K562 (cell line): Measurements from ENCODE around the gene URI1. TPM values are rescaled to one million over a fixed set of nuclear protein-coding genes. Genes with fewer than 3 reads are reported as not detected.
A peak's percentile ranks its signal among the peaks of the same experiment; 100 is the strongest.

Experiments
- ATAC-seq: fragments of 200-7000 bp; cut with Tn5 transposase; 3 replicates; pipeline ENCODE4 v1.9.1; 2020; ENCODE audit warnings: moderate library complexity
- BruUV-seq: library from RNA; stranded (reverse); fragments of 400-500 nt; replicated peaks from 2 replicates; lab custom pipeline; 2021; lab: Mats Ljungman, UMichigan
- CTCF ChIA-PET: fragments of 300-600 bp; formaldehyde crosslinking; extraction: SDS; loops from one replicate; lab custom pipeline; 2021; ENCODE audit warnings: low intra/inter-chr PET ratio; lab: Yijun Ruan, JAX
- POLR2A ChIA-PET: fragments of 300-600, 350-650 bp; sonication (Branson Sonifier 250); formaldehyde crosslinking; extraction: SDS; loops from one replicate; lab custom pipeline; 2021; ENCODE audit warnings: antibody characterized with exemption, inconsistent platforms; lab: Yijun Ruan, JAX
- DNase-seq, 4 experiments: peaks; one replicate each; pipeline versions ENCODE4 v3.0.0 to v3.0.0-alpha.2; 2011 to 2018; ENCODE audit warnings: low spot score in 3 of 4, mixed read lengths in 3 of 4; ENCODE audit errors: extremely low read depth in 1 of 4
- FAIRE-seq: peaks from 2 replicates; lab custom pipeline; 2011; peaks lifted over from hg19 to GRCh38; lab: Jason Lieb, UNC
- H2AFZ ChIP-seq: 2 replicates; pipeline ENCODE4 v1.6.0; 2011; ENCODE audit warnings: low read depth, low read length, control low read depth, inconsistent platforms
- H3K27ac ChIP-seq: fragments of 200-600 bp; 3 replicates; pipeline ENCODE4 v1.8.0; 2011; ENCODE audit warnings: low read depth, mild to moderate bottlenecking, control low read depth, inconsistent platforms, low read length, moderate library complexity, mixed read lengths; ENCODE audit errors: extremely low read depth
- H3K27me3 ChIP-seq, 2 experiments: fragments of 300-600 bp in 1 of 2; 2 replicates in 1 of 2; 3 replicates in 1 of 2; pipeline versions ENCODE4 v1.6.0 to v1.8.0; 2011; ENCODE audit warnings: inconsistent platforms in 2 of 2, low read length in 2 of 2, mild to moderate bottlenecking in 1 of 2, mixed read lengths in 1 of 2, moderate library complexity in 1 of 2; ENCODE audit not compliant: control insufficient read depth in 2 of 2, insufficient read depth in 2 of 2
- H3K36me3 ChIP-seq: fragments of 300-600 bp; 3 replicates; pipeline ENCODE4 v1.8.0; 2011; ENCODE audit warnings: mild to moderate bottlenecking, low read length, inconsistent platforms; ENCODE audit not compliant: control insufficient read depth, insufficient read depth
- H3K4me1 ChIP-seq, 2 experiments: fragments of 200-600 bp in 1 of 2; replicated peaks in 1 of 2; 2 replicates in 1 of 2; 3 replicates in 1 of 2; pipeline versions ENCODE4 v1.5.1 to v1.8.0; 2011; ENCODE audit warnings: inconsistent platforms in 2 of 2, low read length in 2 of 2, mild to moderate bottlenecking in 1 of 2, mixed read lengths in 1 of 2, moderate library complexity in 1 of 2; ENCODE audit not compliant: control insufficient read depth in 2 of 2, insufficient read depth in 2 of 2
- H3K4me2 ChIP-seq: 2 replicates; pipeline ENCODE4 v1.6.1; 2011; ENCODE audit warnings: low read length, control low read depth, inconsistent platforms, mixed read lengths; ENCODE audit not compliant: insufficient read depth
- H3K4me3 ChIP-seq: fragments of 200-600 bp; sonication (generic), shearing (Covaris generic); 2 replicates; pipeline ENCODE4 v1.5.1; 2016; ENCODE audit warnings: control low read depth, inconsistent platforms
- H3K79me2 ChIP-seq: fragments of 200-600 bp; 3 replicates; pipeline ENCODE4 v1.8.0; 2011; ENCODE audit warnings: low read length, inconsistent platforms; ENCODE audit not compliant: control insufficient read depth, insufficient read depth
- H3K9ac ChIP-seq, 2 experiments: 2 replicates each; pipeline versions ENCODE4 v1.6.0 to v1.6.1; 2011; ENCODE audit warnings: low read depth in 2 of 2, low read length in 2 of 2, control low read depth in 1 of 2, inconsistent platforms in 1 of 2, mild to moderate bottlenecking in 1 of 2, mixed read lengths in 1 of 2; ENCODE audit not compliant: insufficient read depth in 1 of 2
- H3K9me1 ChIP-seq: one replicate; pipeline ENCODE4 v1.6.0; 2011; ENCODE audit warnings: inconsistent platforms, mild to moderate bottlenecking, low read length, moderate library complexity; ENCODE audit not compliant: control insufficient read depth, insufficient read depth
- H3K9me3 ChIP-seq: replicated peaks from 2 replicates; pipeline ENCODE4 v1.5.1; 2011; ENCODE audit warnings: low read depth, low read length, inconsistent platforms; ENCODE audit not compliant: control insufficient read depth, insufficient read depth
- H4K20me1 ChIP-seq: replicated peaks from 2 replicates; pipeline ENCODE4 v1.6.1; 2011; ENCODE audit warnings: low read length, inconsistent platforms, mixed read lengths; ENCODE audit not compliant: control insufficient read depth, insufficient read depth
- WGBS: fragments of 100-300 bp; shearing (Covaris generic); methylation state at CpG from one replicate; pipeline ENCODE4 v1.1.6; 2016; ENCODE audit warnings: low coverage, mixed read lengths; ENCODE audit not compliant: insufficient coverage; ENCODE audit errors: missing lambda C conversion rate; 5-methylcytosine and 5-hydroxymethylcytosine counted together
- in situ Hi-C: fragments of 300-500 bp; cut with MboI; formaldehyde crosslinking; loops from 4 replicates; pipeline ENCODE4 v1.15.0; 2018; ENCODE audit warnings: inconsistent platforms, mixed read lengths
- intact Hi-C: fragments of 100-400 bp; cut with micrococcal nuclease; formaldehyde crosslinking; loops from 2 replicates; pipeline ENCODE4 v1.14.2; 2022
- polyA plus RNA-seq, 8 experiments: library from polyadenylated mRNA; depleted of rRNA in 4 of 8; stranded (reverse) in 5 of 8; unstranded in 3 of 8; fragments of >200 nt; fragmentation: Nextera tagmentation in 2 of 8; fragmentation: Illumina TruSeq in 1 of 8; extraction: Ambion mirVana in 2 of 8; extraction: Trizol in 1 of 8; gene quantifications; 2 replicates each; pipeline versions ENCODE4 v1.2.1 to v1.2.3, GENCODE V29; 2011 to 2014; ENCODE audit warnings: inconsistent platforms in 1 of 8, missing spikeins in 1 of 8
- total RNA-seq, 7 experiments: library from RNA; depleted of rRNA in 6 of 7; stranded (reverse); fragments of >200 nt in 6 of 7; fragmentation: Illumina TruSeq in 2 of 7; extraction: Trizol in 2 of 7; gene quantifications; 2 replicates each; pipeline versions ENCODE4 v1.2.1 to v1.2.3, GENCODE V29; 2011 to 2021; ENCODE audit warnings: low replicate concordance in 1 of 7
- TF ChIP-seq, protein P1 (sequence below): fragments of 250-450 bp; sonication (Bioruptor Pico); IDR thresholded peaks from 2 replicates; pipeline ENCODE4 v1.8.0; 2022; ENCODE audit warnings: inconsistent platforms, mild to moderate bottlenecking, moderate library complexity, borderline replicate concordance
- TF ChIP-seq, protein P2 (sequence below), 2 experiments: fragments of 450-650 bp; IDR thresholded peaks; 2 replicates each; pipeline ENCODE4 v1.6.1; 2016; ENCODE audit warnings: mild to moderate bottlenecking in 2 of 2, borderline replicate concordance in 1 of 2, low read depth in 1 of 2, moderate library complexity in 1 of 2

URI1 gene
- total and polyA plus RNA-seq, 9 of the 15 experiments (the other 6 are each of a cell fraction or from before 2014, with no cell fraction given): 16.9 to 87.4 (median 63.9) TPM

DNA sequence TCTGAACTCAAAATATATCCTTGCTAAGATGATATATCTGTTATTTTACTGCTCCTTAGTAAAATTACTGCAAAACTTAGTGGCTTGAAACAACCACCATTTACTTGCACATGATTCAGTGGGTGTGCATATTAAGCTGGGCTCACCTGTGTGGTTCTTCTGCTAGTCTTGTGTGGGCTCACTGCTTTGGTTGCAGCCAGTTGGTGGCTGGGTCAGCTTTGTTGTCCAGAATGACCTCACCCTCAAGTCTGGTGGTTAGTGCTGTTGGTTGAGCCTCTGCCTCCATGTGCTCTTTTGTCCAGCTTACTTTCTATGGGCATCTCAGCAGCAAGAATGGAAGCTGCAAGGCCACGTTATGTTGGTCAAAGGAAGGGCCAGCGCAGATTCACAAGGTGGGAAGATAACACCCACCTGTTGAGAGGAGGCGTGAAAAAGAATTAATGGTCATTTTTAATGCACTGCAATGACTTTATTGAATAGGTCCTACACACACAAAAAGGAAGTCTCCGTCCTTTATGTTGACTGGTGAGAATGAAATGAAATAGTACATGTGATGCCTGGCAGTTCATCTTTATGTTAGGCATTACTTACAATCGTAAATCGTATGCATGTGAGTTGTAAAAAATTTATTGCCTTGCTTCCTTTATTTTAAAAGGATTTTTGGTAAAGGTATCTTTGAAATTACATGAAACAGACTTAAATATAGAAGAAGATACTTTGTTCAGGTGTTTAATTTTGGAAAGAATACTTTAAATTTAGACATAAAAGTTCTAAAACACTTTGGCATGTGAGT is 34.3 kb downstream of the URI1 start:
- no TSS peak for BruUV-seq
- H3K4me3 ChIP-seq: no peak overlapping the region
- no peak overlapping the region for H3K27ac ChIP-seq
- ATAC-seq (peak; percentile 45), FAIRE-seq (no peak), DNase-seq (no peak)
- in situ Hi-C loops: no loop called here
- H3K79me2 ChIP-seq: peaks cover 97% of the 10 kb centered on the region
- H3K4me1 ChIP-seq: no peaks in the 10 kb centered on the region; a peak in 1 of 5 replicates
- 86% methylated on average over 6 of the region's 6 CpGs for WGBS
- H4K20me1 ChIP-seq: peaks cover 7% of the 10 kb centered on the region; the same call in 1 of the 2 replicates
- H3K4me2 ChIP-seq: no peak overlapping the region
- no peak overlapping the region for H3K9ac ChIP-seq
- H3K27me3 ChIP-seq: no peaks in the 10 kb centered on the region
- H3K36me3 ChIP-seq: no peaks in the 10 kb centered on the region
- ChIA-PET POLR2A (interaction anchor here (0.6 to 4.2 kb wide), 4 partner anchors 9 to 80 kb away, joined by 3 to 16 read pairs (median 6); no protein-coding TSS in a partner anchor), CTCF (no interaction called here)
- intact Hi-C loops: no loop called here
- no peak overlapping the region for H2AFZ ChIP-seq
- TF ChIP-seq, protein P1, sequence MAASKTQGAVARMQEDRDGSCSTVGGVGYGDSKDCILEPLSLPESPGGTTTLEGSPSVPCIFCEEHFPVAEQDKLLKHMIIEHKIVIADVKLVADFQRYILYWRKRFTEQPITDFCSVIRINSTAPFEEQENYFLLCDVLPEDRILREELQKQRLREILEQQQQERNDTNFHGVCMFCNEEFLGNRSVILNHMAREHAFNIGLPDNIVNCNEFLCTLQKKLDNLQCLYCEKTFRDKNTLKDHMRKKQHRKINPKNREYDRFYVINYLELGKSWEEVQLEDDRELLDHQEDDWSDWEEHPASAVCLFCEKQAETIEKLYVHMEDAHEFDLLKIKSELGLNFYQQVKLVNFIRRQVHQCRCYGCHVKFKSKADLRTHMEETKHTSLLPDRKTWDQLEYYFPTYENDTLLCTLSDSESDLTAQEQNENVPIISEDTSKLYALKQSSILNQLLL (CRISPR knock-in tag): 0 out of 2 replicates have a peak, but pooled peaks have one; percentile 61
- TF ChIP-seq, protein P2, sequence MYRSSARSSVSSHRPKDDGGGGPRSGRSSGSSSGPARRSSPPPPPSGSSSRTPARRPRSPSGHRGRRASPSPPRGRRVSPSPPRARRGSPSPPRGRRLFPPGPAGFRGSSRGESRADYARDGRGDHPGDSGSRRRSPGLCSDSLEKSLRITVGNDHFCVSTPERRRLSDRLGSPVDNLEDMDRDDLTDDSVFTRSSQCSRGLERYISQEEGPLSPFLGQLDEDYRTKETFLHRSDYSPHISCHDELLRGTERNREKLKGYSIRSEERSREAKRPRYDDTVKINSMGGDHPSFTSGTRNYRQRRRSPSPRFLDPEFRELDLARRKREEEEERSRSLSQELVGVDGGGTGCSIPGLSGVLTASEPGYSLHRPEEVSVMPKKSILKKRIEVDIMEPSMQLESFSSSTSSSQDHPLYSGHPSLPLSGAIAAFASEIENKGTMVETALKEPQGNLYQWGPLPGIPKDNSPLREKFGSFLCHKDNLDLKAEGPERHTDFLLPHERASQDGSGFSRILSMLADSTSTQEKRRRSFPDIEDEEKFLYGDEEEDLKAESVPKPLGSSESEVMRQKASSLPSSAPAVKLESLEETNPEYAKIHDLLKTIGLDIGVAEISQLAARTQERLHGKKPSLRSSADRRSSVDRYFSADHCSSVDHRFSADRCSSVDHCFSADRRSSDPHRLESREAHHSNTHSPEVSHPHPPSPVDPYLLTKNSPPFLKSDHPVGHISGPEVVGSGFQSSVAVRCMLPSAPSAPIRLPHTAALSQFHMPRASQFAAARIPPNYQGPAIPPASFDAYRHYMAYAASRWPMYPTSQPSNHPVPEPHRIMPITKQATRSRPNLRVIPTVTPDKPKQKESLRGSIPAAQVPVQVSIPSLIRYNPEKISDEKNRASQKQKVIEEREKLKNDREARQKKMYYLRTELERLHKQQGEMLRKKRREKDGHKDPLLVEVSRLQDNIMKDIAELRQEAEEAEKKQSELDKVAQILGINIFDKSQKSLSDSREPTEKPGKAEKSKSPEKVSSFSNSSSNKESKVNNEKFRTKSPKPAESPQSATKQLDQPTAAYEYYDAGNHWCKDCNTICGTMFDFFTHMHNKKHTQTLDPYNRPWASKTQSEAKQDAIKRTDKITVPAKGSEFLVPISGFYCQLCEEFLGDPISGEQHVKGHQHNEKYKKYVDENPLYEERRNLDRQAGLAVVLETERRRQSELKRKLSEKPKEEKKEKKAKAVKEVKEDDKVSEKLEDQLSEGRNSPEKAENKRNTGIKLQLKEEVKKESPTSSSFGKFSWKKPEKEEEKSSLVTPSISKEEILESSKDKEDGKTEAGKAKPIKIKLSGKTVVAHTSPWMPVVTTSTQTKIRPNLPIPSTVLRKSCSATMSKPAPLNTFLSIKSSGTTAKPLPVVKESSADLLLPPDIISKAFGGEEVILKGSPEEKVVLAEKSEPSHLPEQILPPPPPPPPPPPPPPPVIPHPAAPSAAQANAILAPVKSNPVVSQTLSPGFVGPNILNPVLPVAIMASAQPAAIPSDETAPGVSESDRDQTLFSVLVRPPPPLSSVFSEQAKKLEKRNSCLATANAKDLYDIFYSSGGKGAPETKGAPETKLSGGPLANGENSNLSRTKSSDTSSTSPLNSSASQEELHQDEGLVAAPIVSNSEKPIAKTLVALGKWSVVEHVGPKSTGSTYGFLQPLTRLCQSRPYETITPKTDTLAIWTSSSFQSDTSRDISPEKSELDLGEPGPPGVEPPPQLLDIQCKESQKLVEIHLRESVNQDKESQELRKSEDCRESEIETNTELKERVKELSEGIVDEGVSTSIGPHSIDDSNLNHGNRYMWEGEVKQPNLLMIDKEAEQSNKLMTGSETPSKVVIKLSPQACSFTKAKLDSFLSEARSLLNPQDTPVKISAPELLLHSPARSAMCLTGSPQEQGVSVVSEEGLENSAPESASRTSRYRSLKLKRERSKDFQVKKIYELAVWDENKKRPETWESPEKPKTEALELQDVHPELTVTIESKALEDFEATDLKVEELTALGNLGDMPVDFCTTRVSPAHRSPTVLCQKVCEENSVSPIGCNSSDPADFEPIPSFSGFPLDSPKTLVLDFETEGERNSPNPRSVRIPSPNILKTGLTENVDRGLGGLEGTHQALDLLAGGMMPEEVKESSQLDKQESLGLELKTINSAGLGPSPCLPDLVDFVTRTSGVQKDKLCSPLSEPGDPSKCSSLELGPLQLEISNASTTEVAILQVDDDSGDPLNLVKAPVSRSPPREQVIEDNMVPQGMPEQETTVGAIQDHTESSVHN (IDR thresholded peaks at IDR 0.05; ENCODE audit: borderline replicate concordance in 1 of 2, low read depth in 1 of 2): no peak
- no peaks in the 10 kb centered on the region for H3K9me3 ChIP-seq
- no peaks in the 10 kb centered on the region for H3K9me1 ChIP-seq
